HG02588 (cell line): ENCODE measurements around the gene CLEC18B.
"Not testable (repeated sequence)": the region's sequence is repeated elsewhere in the genome, so short reads cannot be mapped to it uniquely, and the experiment has no call there.

Experiments used
- ATAC-seq: cut with Tn5 transposase; IDR thresholded peaks from one replicate; pipeline ENCODE4 v1.9.1; 2021; ENCODE audit warnings: mild to moderate bottlenecking, moderate library complexity; ENCODE audit not compliant: unreplicated experiment

The CLEC18B gene

GRCh38 chr16:74446866-74447265 lies 25.6 kb upstream of the CLEC18B start:
- ATAC-seq, result no peak

GRCh38 chr16:74443624-74444346 lies 22.5 kb upstream of the CLEC18B start:
- not testable (repeated sequence) for ATAC-seq

- ATAC-seq, result no peak
Observed at GRCh38 chr16:74439685-74440084, 18.4 kb upstream of the CLEC18B start.

- no peak for ATAC-seq
Observed at GRCh38 chr16:74438492-74438979, 17.3 kb upstream of the CLEC18B start.

GRCh38 chr16:74431516-74431915 lies 10.2 kb upstream of the CLEC18B start:
- no peak for ATAC-seq

DNA sequence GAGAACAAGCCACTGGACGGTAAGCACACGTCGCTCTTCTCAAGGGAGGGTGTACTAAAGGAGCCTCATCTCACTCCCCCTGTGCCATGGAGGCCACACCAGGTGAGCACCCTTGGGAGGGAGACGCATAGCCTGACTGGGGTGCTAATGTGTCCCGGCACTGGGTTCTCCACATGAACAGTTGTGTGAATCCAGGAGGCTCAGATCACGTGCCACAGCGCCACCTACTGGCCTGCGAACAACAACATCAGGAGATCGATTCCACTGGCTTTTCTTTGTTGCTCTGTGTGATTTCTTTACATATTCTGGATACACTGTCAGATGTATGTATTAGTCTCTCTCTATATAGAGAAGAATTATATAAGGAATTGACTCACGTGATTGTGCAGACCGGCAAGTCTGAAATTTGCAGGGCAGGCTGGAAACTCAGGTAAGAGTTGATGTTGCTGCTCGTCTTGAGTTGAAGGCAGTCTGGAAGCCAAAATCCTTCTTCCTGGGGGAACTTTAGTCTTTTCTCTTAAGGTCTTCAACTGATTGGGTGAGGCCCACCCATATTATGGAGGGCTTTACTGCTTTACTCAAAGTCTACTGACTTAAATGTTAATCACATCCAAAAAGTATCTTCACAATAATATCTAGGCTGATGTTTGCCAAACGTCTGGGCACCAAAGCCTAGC lies 8.9 kb upstream of the CLEC18B start:
- ATAC-seq, result not testable (repeated sequence)

DNA sequence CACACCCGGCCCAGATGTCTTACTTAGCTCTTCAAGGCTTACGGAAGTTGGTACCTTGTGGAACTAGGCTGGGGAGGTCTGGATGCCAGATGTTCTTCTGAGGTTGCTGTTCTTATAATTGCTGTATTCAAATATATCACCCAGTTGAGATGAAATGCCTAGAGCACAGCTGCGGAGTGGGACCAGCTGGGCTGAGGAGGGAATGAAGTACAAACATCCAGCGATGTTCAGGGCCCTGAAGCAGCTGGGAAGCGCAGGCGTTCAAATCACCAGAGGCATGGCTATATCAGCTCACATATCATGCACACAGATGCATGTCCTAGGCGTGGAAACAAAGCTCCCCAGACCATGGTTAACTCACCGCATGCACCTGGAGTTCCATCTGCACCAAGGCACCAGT lies 7.2 kb upstream of the CLEC18B start:
- not testable (repeated sequence) for ATAC-seq

GRCh38 chr16:74425751-74426150 lies 4.5 kb upstream of the CLEC18B start:
- not testable (repeated sequence) for ATAC-seq

GRCh38 chr16:74423721-74424120 lies 2.4 kb upstream of the CLEC18B start:
- ATAC-seq, result not testable (repeated sequence)

- ATAC-seq, result not testable (repeated sequence)
Observed at GRCh38 chr16:74422086-74422485, 808 bp upstream of the CLEC18B start.

DNA sequence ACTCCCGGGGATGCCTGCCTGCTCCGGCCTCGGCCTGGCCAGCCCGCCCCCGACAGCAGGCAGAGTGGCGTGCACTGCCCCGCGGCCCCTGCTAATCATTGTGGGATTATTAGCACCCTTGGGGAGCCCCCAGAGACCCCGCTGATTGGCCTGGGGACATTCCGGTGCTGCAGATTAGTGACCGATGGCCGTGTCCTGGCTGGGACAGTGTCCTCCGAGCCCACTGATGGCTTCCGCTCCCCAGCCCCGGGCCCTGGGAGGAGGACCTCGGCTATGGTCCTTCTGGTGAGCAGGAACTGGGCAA lies 156 bp upstream of the CLEC18B start:
- ATAC-seq, result not testable (repeated sequence)

DNA sequence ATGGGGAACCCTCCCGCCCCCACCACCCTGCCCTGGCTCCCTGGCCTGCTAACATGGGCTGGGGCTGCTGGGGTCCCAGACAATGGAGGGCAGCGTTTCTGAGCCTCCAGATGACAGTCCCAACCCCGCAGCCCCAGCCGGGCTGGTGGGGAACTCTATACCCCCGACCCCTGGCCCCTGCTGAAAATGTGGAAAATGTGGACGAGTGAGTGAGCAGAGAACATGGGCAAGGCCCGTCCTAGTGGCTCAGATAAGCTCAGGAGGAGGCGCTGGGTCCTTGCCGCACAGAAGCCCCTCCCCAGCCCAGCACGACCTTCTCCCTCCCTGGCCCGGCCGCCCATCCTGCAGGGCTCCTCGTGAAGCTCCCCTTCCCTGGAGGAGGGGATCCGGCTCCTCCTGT lies 1.5 kb downstream of the CLEC18B start:
- ATAC-seq, result not testable (repeated sequence)

- ATAC-seq, result not testable (repeated sequence)
Observed at GRCh38 chr16:74417897-74418296, 3.4 kb downstream of the CLEC18B start.

- not testable (repeated sequence) for ATAC-seq
Observed at GRCh38 chr16:74413920-74414319, 7.4 kb downstream of the CLEC18B start.

DNA sequence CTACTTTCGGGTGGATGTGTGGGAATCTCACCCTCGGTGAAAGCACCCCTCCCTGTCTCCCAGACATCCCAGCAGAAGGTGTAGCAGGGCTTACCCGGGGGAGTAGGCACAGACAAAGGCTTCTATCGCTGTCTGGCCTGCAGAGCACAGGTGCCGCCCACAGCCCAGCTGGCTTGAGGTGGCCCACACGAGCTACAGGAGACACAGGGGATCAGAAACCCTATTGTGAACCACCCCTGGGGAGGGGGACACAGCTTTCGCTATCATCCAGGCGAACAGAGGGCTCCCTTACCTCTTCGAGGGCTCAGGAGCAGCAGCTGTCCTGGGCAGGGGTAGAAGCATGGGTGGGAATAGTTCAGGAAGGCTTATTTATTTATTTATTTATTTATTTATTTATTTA lies 7.8 kb downstream of the CLEC18B start:
- not testable (repeated sequence) for ATAC-seq

- ATAC-seq, result not testable (repeated sequence)
Observed at GRCh38 chr16:74412775-74413390, 8.4 kb downstream of the CLEC18B start.

DNA sequence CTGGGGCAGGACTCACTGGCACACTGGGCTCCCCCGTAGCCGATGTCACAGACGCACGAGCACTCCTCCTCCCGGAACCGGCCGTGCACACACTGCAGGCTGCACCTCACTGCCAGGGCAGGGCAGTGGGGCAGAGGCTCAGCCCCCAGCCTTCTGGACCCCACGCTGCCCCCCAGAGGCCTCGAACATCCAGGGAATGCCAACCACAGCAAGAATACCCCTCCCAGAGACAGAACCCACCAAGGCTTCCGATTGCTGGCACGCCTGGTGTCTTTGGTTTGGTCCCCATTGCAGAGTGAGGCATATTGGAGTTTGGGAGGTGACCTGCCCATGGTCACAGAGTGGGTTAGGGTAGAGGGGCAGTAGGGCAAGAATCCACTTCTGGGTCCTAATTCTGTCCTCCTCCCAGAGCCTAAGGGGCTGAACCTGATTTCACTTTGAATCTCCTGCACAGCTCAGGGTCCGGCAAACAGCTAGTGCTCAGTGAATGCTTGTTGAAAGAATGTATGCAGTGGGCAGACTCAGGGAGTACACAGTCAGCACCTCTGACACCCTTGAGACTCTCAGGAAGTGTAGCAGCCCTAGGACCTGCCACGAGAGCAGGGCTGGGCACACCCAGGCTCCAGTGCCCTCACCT lies 9.0 kb downstream of the CLEC18B start:
- ATAC-seq, result not testable (repeated sequence)

DNA sequence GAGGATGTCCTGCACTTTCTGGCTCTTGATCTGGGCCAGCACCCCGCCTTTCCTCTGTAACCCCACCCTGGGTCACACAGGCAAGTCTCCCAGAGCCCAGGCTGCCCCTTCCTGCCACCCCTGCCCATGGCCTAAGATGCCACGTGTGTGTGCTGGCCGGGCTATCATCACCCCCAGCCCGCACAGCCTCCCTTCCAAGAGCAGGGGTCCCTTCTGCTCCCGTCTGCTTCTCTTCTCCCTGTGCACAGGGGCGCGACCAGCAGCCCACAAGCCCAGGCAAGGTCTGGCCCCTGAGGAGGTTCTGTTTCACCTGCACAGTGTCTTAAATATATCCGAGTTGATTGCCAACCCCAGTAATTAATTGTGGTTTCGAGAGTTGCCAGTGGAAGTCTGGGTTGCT lies 10.3 kb downstream of the CLEC18B start:
- ATAC-seq, result not testable (repeated sequence)

GRCh38 chr16:74410057-74410957 lies 11.0 kb downstream of the CLEC18B start:
- ATAC-seq, result not testable (repeated sequence)
